GM21528 (cell line): Measurements from ENCODE around the gene TBL3.

Experiments used
- ATAC-seq: cut with Tn5 transposase; IDR thresholded peaks from one replicate; pipeline ENCODE4 v1.9.1; 2021; ENCODE audit warnings: mild to moderate bottlenecking, moderate library complexity; ENCODE audit not compliant: unreplicated experiment, low FRiP score

TBL3 gene

DNA sequence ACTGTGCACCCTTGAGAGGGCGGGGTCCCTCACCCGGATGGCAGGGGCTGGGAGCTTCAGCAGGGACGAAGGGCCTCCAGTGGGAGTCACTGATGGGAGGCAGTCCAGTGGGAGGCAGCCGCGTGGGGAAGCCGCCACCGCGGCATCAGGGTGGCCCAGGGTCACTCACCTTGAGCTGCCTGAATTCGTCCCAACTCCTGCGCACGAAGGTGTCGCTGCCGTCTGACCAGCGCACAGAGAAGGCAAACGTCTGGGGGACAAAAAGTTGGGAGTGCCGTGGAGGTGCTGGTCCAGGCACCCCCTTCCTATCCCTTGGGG is 8.9 kb downstream of the TBL3 start:
- ATAC-seq: no peak

DNA sequence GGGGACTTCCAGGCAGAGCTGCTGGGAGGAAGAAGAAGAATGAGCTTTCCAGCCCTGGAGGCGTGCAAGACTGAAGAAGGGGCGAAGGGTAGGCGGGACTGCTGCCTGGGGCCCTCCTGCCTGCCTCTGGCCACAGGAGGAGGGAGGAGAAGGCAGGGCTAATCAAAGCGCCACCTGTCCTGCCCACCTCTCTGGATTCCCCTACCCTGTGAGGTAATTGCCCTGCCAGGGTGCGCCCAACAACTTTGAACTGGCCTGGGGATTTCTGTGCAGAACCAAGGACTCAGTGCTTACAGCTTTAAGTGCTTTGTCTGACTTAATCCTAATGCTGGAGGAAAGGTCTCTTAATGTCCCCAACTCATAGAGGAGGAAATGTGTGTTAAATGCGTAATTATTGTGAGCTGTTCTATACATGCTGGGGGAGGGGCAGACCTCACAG is 9.6 kb downstream of the TBL3 start, which contains the start of gene NOXO1:
TSS of gene NOXO1 (minus strand) at position 72 of the 439 bp plus-strand sequence. CDS start 290 bp downstream, outside the sequence.
- no peak for ATAC-seq

DNA sequence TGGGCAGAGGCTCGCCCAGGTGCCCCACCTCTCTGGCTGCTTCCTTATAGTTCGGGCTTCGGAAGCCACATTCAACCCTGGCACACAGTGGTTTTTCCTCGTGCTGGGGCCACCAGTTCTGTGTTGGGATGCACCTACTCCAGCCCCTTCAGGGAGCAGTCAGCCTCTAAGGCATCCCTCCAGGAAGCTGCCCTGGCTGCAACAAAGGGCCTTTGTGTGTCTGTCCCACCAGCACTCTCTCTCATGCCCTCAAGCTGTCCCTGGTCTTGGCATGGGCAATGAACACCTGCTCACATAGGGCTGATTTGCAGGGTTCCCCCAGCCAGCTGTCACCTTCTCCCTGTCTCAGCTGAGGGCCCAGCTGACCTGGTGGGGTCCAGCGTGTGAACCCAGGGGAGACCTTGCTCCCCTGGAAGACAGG is 10.2 kb downstream of the TBL3 start:
- no peak for ATAC-seq

DNA sequence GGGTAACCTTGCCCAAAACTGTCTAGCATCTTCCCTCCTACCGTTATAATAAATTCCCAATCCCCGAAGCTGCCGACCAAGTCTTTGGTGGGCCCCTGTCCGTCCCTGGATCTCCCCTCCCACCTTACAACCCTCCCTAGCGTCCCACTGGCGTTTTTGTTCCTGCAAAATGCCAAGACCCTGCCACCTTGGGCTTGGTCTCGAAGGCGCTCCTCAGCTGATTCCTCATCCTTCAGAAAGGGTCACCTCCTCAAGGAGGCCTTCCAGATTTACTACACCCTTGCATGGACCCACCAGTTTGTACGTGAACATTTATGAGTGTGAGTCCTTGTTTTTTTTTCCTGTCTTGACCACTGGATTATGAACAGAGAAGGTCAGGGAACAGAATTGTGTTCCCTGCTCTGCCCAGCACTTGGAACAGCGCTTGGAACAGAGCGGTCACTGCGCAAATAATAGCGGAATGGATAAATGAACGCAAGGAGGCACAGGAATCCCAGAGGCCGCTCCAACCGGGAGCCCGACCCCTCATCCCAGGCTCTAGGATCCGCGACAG is 11.2 kb downstream of the TBL3 start:
- peak; percentile 33 for ATAC-seq

DNA sequence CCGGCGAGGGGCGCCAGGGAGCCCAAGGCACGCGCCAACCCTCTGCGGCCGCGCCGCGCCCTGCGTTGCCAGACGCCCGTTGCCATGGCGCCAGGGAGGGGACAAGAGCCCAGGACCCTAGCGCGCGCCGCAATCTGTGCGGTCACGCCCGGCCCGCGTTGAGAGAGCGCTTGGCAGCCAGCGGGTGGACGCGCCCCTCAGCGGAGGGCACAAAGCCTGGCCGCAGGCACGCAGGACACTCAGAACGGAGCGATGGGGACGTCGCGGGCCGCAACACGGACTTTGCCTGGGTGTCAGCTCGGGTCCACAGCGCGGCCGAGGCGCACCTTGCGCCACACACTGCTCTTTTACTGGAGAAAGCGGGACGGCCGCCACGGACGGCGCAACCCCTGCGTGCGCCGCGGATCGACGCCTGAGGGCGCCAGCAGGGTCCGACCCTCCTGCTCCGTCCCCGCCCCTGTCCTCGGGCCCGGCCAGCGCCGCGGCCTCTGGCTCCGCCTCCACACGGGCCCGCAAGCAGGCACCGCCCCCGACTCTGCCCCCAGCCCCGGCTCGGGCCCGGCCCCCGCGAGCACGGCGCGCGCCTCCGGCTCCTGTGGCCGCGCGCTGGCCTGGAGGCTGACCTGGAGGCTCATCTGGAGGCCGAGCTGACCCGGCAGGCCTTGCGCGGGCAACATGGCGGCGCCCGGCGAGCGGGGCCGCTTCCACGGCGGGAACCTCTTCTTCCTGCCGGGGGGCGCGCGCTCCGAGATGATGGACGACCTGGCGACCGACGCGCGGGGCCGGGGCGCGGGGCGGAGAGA is 11.9 kb downstream of the TBL3 start, which contains the start of gene GFER:
TSS of gene GFER (plus strand) at position 650 of the 803 bp plus-strand sequence. CDS start at position 676, 26 bp downstream.
- peak; percentile 65 for ATAC-seq

DNA sequence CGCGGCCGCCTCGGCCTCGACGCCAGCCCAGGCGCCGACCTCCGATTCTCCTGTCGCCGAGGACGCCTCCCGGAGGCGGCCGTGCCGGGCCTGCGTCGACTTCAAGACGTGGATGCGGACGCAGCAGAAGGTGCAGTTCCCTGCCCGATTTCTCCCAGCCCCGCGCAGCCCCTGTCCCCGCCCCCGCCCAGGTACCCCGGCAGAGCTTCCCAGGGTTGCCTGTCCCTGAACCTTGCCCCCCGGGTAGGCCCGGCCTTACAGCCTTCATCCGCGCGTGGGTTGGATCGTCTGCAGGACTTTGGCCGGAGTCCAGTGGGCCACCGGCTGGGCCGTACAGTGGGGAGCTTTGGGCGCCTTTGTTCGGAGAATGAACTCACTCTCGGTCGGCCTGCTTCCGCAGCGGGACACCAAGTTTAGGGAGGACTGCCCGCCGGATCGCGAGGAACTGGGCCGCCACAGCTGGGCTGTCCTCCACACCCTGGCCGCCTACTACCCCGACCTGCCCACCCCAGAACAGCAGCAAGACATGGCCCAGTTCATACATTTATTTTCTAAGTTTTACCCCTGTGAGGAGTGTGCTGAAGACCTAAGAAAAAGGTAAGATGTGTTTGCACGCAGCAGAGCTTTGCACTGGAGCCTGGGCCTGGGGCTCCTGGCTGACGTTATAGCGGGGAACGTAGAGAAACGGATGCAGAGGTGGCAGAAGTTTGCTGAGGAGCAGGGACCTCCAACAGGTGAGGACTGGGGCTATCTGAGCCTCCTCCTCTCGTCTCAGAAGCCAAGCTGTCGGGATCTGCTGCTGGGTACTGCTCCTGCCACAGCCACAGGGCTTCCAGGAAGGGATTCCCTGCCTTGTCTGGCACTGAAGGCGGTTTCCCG is 12.7 kb downstream of the TBL3 start:
- no peak for ATAC-seq

DNA sequence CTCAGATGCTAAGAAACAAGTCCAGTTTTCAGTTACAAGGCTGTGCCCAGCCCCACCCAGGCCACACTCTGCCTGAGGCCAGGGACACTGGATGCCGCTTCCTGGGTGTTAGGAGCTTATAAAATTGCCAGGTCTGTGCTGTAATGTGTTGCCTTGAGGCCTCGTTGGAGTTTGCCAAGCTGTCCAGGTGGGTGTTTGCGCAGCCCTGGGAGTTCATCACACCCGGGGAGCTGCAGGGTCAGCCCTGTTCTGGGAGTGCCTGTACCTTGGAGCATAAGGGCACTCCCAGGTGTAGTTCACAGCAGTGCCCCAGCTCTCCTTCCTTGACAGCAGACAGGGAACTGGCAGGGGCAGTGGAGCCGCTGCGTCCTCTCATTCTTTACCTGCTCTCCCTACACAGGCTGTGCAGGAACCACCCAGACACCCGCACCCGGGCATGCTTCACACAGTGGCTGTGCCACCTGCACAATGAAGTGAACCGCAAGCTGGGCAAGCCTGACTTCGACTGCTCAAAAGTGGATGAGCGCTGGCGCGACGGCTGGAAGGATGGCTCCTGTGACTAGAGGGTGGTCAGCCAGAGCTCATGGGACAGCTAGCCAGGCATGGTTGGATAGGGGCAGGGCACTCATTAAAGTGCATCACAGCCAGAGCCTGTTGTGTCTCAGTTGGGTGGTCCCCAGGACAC is 13.8 kb downstream of the TBL3 start:
- ATAC-seq: no peak

DNA sequence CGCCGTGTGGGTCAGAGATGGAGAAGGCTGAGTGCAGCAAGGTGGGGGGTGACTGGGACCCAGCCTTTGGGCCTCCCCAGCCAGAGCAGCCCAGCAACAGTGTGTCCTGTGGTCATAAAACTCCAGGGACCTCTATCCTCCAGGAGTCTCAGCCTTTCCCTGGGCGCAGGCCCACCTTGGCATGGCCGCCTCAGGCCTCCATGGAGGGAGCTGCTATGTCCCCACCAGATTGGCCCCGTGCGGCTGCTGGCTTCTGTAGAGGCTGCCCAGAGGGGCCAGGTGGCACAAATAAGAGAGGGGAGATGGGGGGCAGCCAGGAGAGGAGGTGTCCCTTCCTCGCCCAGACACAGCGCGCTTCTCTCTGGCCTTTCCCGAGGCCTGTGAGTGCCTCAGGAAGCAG is 15.3 kb downstream of the TBL3 start:
- ATAC-seq: no peak

DNA sequence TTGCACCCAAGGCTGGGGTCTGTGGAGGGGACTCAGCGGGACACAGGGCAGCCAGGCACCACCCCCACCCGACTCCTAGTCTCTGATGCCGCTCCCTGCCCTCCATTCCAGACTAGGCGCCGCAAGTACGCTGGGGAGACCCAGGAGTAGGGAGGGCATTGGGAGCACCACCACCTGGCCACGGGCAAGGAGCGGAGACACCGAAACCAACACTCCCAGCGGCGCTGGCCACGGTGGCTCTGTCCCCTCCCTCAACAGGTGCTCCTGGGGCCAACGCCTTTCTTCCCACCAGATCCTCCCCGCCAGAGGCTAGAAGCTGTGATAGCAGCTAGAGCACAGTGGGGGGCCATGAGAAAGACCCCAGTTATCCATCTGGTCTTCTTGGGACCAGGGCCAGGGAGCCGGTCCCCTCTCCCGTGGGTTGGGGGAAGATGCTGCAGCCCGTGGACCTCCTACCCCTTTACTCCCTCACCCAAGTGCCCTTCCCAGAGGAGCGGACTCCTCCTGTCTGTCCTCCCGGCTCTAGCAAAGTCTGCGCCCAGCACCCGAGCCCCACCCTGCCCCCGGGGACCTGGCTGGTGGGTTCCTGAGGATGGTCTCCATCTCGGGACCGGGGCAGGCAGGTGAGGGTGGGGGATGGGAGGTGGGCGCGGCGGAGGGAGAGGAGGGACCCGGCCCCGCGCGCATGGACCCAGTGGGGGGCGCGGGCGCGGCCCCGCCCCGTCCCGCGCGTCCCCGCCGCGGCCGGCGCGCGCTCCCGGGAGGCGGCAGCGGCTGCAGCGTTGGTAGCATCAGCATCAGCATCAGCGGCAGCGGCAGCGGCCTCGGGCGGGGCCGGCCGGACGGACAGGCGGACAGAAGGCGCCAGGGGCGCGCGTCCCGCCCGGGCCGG is 17.6 kb downstream of the TBL3 start, which contains the start of gene SYNGR3:
TSS of gene SYNGR3 (plus strand) at position 762 of the 892 bp plus-strand sequence. CDS start 133 bp downstream, outside the sequence.
- ATAC-seq: no peak

DNA sequence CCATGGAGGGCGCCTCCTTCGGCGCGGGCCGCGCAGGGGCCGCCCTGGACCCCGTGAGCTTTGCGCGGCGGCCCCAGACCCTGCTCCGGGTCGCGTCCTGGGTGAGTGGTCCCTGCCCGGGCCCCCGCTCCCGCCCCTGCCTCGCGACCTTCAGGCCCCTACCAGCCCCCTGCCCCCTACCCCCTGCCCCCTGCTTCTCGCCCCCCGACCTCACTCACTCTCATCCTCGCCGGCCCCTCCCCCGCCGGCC is 18.2 kb downstream of the TBL3 start:
- no peak for ATAC-seq

DNA sequence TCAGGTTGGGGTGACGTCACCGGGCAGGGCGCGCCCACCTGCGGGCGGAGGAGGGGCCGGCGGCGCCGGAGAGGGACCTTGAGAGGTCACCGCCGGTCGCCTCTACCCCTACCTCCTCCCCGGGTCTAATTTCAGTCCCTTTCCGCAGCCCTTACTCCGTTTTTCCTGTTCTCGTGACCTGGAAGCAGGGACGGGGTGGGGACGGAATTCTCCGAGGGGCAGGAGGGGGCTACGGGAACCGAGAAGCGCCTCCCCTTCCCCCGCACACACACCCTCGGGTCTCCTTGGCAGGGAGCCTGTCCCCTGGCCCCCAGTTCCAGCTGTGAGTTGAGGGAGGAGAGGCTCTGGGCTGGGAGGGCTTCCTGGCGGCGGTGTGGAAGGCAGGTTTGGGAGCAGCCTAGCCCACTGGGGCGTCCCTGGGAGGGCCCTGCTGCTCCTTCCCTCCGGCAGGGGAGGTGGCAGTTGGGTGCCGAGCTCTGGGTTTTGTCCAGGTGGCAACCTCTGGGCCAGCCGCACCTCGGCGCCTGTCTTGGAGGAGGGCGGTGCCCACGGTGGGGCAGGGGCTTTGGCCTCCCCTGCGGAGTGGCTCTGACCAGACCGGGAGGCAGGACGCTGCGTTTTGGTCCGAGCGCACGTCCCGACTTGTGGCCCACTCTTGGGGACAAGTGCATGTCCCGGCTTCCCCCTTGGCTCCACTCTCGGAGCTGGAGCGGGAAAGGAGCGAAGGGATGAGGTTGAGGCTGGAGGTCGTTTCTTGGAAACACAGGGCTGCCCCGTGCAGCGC is 18.7 kb downstream of the TBL3 start:
- no peak for ATAC-seq

DNA sequence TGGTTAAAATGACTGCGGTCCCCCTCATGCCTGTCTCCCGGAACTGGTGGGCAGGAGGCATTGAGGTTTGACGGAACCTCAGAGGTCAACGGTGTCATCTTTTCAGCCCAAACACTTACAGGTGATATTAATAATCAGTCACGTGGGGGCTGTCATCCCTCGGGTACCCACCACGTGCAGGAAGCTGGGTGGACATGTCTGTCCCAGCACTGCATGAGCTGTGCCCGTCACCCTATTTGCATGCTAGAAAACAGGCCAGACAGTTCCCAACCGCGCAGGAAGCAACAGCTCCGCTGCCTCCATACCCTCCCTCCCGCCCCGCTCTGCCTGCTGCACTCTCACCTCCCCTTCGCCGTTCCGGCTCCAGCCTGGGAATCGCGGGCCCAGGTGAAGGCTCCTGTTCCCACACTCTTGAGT is 19.3 kb downstream of the TBL3 start:
- no peak for ATAC-seq

DNA sequence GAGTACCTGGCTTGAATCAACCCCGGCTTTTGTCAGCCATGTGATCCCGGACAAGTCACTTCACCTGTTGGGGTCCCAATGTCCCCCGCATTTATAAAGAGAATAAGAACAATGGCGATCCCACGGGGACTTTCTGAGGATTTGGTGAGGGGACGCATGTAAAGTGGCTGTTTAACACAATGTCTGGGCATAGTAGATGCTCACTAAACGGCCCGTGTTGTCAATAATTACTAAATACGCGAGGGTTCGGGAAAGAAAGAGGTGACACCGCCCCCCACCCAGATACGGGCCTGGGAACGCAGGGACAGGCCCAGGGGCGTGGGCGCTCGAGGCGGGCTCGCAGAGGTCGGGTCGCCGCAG is 19.7 kb downstream of the TBL3 start:
- no peak for ATAC-seq

DNA sequence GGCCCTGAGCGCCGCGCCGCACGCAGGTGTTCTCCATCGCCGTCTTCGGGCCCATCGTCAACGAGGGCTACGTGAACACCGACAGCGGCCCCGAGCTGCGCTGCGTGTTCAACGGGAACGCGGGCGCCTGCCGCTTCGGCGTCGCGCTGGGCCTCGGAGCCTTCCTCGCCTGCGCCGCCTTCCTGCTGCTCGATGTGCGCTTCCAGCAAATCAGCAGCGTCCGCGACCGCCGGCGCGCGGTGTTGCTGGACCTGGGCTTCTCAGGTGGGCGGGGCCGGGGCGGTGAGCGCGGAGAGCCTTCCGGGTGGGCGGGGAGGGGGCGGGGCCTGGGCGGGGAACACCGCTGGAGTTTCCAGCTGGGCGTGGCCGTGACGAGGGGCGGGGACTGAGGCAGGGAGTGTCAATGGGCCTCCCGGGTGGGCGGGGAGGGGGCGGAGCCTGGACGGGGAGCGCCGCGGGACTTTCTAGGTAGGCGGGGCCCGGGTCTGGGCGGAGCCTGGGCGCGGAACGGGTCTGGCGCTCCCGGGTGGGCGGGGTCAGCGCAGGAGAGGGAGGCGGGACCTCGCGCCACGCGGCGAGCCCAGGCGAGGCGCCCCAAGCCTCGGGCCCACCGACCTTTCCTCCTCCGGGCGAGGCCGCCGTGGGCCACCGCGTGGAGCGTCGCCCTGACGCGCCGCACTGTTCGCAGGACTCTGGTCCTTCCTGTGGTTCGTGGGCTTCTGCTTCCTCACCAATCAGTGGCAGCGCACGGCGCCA is 20.3 kb downstream of the TBL3 start:
- peak; percentile 41 for ATAC-seq

DNA sequence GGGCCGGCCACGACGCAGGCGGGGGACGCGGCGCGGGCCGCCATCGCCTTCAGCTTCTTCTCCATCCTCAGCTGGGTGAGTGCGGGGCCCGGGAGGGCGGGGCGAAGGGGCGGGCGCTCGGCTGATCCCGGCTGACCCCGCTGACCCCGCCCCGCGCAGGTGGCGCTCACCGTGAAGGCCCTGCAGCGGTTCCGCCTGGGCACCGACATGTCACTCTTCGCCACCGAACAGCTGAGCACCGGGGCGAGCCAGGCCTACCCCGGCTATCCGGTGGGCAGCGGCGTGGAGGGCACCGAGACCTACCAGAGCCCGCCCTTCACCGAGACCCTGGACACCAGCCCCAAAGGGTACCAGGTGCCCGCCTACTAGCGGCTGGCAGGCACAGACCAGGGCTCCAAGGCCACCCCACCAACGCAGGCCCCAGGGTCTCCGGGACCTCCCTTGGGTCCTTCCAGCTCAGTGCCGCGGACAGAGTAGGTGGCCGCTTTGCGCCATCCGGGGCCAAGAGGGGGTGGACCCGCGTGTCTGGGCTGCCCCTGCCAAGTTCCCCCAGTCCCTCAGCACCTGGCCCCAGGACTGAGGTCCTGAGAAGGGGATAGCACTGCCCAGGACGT is 21.0 kb downstream of the TBL3 start:
- no peak for ATAC-seq

DNA sequence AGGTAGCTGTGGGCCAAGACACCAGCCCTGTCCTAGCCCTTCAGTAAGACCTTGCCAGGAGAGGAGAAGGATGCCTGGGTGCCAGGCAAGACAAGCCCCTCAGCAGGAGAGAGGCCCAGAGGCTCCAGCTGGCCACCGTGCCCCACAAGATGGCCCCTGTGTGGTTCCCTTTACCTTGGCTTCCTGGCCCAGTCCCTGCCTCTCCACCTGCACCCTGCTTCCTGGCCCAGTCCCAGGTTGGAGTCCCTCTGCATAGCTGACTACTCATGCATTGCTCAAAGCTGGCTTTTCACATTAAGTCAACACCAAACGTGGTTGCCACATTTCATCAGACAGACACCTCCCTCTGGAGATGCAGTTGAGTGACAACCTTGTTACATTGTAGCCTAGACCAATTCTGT is 21.9 kb downstream of the TBL3 start:
- no peak for ATAC-seq

DNA sequence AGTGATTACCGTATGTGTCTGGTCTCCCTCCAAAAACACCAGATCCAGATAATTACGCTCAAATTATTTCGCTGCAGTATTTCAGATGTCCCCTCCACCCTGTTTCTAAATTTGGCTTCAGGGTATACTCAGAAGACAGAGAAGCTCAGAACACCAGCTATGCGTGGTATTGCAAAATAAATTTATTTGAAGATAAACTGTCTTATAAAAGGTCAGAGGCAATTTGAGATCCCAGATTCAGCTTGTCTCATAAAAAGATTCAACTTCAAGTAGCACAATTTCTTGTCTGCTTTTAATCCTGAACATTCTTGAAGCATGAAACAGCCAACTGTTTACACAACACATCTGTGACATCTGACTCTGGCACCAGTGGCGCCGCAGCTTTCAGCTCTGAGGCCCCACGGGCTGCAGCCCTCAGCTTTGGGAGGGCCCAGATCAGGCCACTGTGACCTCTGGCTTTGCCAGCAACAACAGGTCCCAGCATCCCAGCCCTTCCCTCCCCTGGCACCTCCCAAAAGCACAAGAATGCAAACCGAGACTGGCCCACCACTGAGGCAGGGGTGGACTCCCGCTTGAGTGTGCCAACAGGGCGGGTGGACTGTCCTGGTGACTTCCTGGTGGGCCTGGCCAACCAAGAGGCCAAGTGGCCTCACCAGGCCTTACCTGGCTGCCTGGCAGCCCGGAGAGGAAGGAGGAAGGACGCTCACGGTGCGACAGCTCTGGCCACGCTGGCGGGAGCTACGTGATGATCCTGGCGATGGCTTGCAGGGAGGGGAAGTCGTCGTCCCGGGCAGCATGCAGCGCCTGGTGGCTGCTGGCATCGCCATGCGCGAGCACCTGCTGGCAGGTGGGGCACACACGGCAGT is 25.9 kb downstream of the TBL3 start:
- no peak for ATAC-seq
